NCI-H774 (cell line): ENCODE results near the gene CYB5A.

Source experiments
- DNase-seq: peaks from one replicate; lab custom pipeline; 2025; lab: John Stamatoyannopoulos, UW

The CYB5A gene

GRCh38 chr18:74243127-74243526 lies 48.6 kb downstream of the CYB5A start:
- no peak for DNase-seq

DNA sequence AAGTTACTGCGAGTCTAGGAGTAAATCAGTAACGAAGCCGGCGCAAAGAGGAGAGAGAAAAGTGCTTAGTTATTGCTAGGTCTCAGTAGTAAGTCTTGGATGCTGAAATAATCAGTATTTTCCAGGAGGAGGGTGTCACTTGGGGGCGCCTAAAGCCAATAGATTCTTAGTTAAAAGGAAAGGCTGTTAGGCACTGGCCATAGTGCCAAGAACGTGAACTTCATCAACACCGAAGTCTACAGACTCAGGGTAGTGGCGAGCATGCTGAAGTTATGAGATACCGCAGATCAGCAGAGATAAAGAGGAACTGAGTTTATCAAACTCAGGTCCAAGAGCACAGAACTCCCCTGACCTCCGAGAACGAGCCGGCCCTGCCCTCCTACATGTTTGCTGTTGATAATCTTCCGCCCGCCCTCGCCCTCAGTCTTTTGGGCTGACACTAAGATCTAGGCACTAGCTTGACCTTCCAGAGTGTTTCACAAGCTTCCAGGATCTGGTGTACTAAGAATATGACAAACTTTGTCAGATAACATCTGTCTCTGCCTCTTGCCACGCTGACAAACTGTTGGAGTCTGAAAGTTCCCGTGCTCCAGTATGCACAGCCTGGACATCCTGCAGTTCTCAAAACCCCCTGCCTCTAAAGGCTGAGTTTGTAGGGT lies 49.2 kb downstream of the CYB5A start:
- DNase-seq: no peak

GRCh38 chr18:74241970-74242369 lies 49.8 kb downstream of the CYB5A start:
- no peak for DNase-seq

GRCh38 chr18:74241426-74241825 lies 50.3 kb downstream of the CYB5A start:
- DNase-seq: no peak

- no peak for DNase-seq
Measured at GRCh38 chr18:74239567-74239966, 52.2 kb downstream of the CYB5A start.

GRCh38 chr18:74234326-74235171 lies 57.2 kb downstream of the CYB5A start:
- no peak for DNase-seq

DNA sequence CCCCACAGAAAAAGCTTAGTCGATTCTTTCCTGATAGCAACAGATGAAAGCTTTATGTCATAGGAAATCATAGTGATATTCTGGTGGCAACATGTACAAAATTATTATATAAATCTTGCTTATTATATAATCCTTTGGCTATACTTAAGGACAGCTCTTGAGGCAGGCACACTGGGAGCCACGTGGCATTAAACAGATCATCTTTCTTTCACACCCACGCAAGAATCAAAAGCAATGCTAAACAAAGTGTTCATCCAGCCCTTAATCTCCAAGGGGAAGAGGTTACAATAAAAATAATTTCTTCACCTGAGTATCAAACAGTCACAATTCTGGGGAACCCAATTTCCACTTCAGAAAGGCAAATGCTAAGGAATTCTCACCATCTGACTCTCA lies 57.8 kb downstream of the CYB5A start:
- no peak for DNase-seq

DNA sequence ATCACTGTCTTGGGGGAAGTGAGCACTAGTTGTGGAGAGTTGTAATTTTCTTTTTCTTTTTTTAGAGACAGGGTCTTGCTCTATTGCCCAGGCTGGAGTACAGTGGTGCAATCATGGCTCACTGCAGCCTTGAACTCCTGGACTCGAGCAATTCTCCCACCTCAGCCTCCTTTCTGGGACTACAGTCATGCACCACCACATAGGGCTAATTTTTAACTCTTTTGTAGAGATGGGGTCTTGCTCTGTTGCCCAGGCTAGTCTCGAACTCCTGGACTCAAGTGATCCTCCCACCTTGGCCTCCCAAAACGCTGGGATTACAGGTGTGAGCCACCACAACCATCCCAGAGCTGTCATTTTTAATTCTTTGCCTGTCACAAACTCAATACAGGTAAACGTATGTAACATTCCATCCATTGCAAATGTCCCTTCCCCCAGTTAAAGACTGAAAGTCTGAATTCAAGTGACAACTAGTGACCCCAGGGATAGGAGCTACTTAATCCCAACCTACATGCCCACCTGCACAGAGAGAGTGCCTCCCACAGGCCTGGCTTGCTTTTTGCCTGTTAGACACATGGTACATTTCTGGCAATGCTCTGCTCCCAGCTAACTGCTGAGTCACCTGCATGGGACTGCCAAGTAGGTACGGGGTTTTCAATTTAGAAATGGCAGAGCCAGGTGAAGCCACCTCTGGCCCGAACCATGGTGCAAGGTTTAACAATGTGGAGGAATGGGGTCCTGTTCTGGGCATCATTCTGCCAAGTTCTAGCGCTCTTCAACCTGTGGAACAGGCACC lies 60.6 kb downstream of the CYB5A start:
- DNase-seq: no peak

GRCh38 chr18:74229891-74230290 lies 61.9 kb downstream of the CYB5A start:
- DNase-seq: no peak

- no peak for DNase-seq
Measured at GRCh38 chr18:74229005-74229404, 62.8 kb downstream of the CYB5A start.

- no peak for DNase-seq
Measured at GRCh38 chr18:74228312-74228711, 63.5 kb downstream of the CYB5A start.

- DNase-seq: no peak
Measured at GRCh38 chr18:74226666-74227065, 65.1 kb downstream of the CYB5A start.

DNA sequence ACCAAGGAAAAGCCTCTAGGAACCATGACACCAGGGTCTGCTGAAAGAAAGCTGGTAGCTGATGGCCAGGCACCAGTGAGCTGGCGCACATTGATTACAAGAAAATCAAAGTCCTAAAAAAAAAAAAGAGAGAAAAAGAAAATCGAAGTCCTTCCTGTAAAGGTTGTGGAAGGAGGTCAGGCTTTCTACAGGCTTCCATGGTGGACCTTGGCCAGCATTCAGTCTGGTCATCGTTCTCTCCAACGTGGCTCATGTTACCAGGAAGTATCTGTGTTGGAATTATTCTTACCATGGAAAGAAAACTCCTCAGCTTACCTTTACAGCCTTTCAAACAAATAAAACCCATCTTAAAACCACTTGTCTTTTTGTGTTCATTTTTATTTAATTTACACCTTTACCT lies 65.6 kb downstream of the CYB5A start:
- no peak for DNase-seq

DNA sequence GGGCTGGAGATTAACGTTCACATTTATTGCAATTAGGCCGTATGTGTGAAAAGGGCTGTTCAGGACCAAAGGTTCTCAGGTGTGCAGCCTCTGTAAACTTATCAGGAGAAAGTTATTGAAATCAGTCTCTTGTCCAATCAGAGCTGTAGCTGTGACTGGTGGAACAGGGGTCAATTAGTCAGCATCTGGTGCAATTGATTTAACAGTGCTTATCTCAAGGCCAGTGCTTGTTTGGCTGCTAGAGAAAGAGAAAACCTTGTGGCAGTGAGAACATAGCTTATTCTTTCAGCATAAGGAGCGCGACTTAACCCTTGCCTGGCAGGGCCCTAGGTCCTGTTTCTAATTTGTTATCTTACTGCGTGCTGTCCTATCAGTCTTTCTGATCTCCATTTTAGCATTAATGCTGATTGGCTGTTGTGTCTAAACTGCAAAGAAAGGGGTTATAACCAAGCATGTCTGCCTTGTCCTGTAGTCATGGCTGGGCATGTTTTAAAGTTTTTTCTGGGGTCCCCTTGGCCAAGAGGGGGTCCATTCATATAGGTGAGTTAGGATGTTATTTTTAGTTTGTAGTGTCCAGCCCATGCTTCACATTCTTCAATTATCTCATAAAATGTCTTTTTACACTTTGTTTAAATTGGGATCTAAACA lies 66.4 kb downstream of the CYB5A start:
- no peak for DNase-seq

- no peak for DNase-seq
Measured at GRCh38 chr18:74222710-74223494, 68.9 kb downstream of the CYB5A start.

DNA sequence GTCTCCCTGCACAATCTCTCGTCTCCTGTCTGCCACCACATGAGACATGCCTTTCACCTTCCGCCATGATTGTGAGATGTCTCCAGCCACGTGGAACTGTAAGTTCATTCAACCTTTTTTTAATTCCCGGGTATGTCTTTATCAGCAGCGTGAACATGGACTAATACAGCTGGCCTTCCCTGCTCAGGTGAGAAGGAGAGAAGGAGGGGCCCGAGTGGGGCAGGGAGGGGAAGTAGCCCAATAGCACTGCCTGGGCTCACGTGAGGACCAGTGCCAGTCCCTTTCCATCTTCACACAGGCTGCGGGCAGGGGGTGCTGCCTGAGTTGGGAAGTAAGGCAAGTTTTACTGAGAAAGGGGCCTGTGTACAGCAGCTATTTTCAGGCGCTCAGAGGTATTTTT lies 70.7 kb downstream of the CYB5A start:
- DNase-seq: no peak

- DNase-seq: no peak
Measured at GRCh38 chr18:74219056-74219455, 72.7 kb downstream of the CYB5A start.

DNA sequence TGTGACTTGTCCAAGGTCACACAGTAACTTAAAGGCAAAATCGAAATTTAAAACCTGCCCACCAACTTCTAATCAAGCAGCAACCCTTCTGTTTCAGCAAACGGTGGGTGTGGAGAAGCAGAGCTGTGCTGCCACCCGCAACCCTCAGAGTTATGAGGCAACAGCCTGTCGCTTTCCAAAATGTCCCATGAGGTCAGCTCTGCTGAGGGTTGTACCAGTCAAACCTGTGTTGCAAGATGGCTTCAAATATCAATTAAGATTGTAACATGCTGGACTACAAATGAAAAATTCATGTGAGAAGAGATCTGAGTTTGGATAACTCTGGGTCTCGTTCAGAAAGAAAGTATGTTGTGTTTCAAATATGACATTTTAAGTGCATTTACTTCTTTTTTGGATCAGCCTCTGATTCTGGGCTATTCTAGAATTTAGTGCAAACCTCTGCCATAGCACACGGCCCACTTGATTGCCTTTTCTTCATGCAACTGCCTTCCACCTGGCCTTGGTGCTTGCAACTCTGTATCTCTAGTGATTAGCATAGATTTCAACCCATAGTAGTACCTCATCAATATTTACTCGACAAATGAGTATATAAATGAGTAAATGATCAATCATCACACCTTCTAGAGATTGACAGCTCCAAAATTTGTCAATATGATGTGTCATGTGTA lies 74.2 kb downstream of the CYB5A start:
- no peak for DNase-seq

DNA sequence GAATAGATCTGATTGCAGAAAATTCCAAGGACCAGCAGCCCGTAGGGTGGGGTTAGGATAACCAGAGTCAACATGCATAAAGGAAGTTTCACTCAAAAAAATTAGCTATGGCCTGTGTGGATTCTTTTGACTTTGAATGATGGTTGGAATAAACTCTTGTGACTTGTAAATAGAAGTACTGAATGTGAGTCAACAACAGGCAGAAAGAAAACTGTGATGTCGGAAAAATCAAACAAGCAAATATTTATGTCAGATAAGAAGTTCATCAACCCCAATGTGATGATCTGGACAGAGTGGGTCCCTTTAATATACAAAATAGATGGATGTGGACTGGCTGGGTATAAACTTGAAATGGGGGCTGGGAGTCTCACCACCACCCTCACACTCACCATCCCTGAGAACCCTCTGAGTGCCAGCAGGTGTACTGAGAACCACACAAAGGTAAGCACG lies 75.1 kb downstream of the CYB5A start:
- no peak for DNase-seq

DNA sequence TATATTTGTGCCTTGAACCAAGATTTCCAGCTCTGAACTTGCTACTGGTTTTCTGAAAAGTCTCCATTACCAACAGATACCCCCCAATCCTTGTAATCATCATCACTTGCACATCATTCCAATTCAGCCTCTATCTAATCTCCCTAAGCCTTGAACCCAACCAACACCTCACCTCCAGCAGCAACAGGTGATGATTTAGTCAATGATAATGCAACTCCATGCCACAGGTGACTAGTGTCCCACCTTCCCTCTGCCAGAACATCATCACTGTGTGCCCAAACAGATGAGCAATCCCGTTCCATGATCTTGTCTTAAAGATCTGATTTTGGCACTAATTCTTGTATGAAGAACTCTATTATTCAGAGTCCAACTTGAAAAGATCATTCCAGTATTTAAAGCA lies 75.9 kb downstream of the CYB5A start:
- no peak for DNase-seq

DNA sequence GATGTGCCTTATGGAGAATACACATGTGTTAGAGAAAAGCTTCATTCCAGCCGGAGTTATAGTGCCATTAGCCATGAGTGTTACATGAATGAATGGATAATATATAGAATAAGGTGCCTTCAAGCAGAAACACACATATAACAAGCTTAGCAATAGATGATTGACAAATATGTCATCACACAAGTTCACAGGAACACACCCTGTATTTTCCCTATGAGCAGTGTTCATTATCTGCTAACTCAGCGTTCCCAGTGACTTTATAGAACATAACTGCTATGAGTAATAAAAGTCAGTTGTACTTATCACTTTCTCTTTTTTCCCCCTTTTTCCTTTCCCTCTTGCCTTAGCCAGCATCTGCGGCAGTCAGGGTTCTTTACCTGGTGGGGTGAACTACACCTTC lies 78.3 kb downstream of the CYB5A start:
- no peak for DNase-seq
